ENCODE data around the gene MOSMO. TPM values are rescaled to one million over a fixed set of nuclear protein-coding genes. Genes with fewer than 3 reads are reported as not detected.

The MOSMO gene
- polyA plus RNA-seq, 1 of the 3 experiments (the other 2 are of a cell fraction), result 8.0 TPM

GRCh38 chr16:21959050-21959449 lies 48.9 kb upstream of the MOSMO start:
- CTCF ChIA-PET, result interaction anchor here (1.5 kb wide), 1 partner anchor 230 kb away, joined by 7 read pairs; no protein-coding TSS in a partner anchor
- POLR2A ChIA-PET, result no interaction called here
- Histone ChIP-seq H3K4me1 (ENCODE audit: control insufficient read depth in 1 of 2, insufficient read depth in 2 of 2, low read depth in 1 of 2, low read length in 1 of 2) (peaks cover 4 to 5% of the 10 kb centered on the region in 2 experiments; a peak in 3 of 4 replicates), H3K36me3 (replicated peaks in 1 of 2; ENCODE audit: control insufficient read depth in 1 of 2, insufficient read depth in 2 of 2, low read length in 1 of 2) (peaks cover 66 to 70% of the 10 kb centered on the region in 2 experiments), H3K27me3 (ENCODE audit: insufficient read depth) (no peaks in the 10 kb centered on the region), H3K4me3 (ENCODE audit: low read depth in 2 of 2, low read length in 1 of 2) (no peak overlapping the region), H4K20me1 (ENCODE audit: insufficient read depth) (no peaks in the 10 kb centered on the region), H3K9me2 (no peaks in the 10 kb centered on the region), H3F3A (replicated peaks; ENCODE audit: insufficient read depth) (no peaks in the 10 kb centered on the region), H3K9me3 (no peaks in the 10 kb centered on the region), H3K9ac (no peak overlapping the region), H2AFZ (ENCODE audit: low read depth) (no peak overlapping the region), H3K4me2 (no peak overlapping the region), H3K79me2 (ENCODE audit: insufficient read depth) (peaks cover 34% of the 10 kb centered on the region), H3K27ac (ENCODE audit: low read depth in 2 of 2, low read length in 1 of 2) (no peak overlapping the region)
- 83% methylated on average over 3 of the region's 3 CpGs for WGBS (ENCODE audit: low lambda C conversion rate)
- DNase-seq, result no peak
- TF ChIP-seq, protein P1, sequence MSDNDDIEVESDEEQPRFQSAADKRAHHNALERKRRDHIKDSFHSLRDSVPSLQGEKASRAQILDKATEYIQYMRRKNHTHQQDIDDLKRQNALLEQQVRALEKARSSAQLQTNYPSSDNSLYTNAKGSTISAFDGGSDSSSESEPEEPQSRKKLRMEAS (IDR thresholded peaks at IDR 0.05; ENCODE audit: low read depth), result no peak
- TF ChIP-seq TAF1 (IDR thresholded peaks at IDR 0.05; ENCODE audit: borderline replicate concordance, low read depth, low read length) (no peak), MEF2A (IDR thresholded peaks at IDR 0.05; ENCODE audit: borderline replicate concordance, low read depth) (no peak), EP300 (IDR thresholded peaks at IDR 0.05; ENCODE audit: borderline replicate concordance in 1 of 2, low read depth in 1 of 2, low read length in 1 of 2) (no peak), TCF12 (IDR thresholded peaks at IDR 0.05) (no peak), NRF1 (IDR thresholded peaks at IDR 0.05; ENCODE audit: low read depth, low read length) (no peak), POLR2AphosphoS5 (IDR thresholded peaks at IDR 0.05; ENCODE audit: low read depth, low read length) (no peak), RAD21 (IDR thresholded peaks at IDR 0.05; ENCODE audit: low read length) (no peak), JUND (IDR thresholded peaks at IDR 0.05) (no peak), RXRA (IDR thresholded peaks at IDR 0.05; ENCODE audit: borderline replicate concordance, low read depth) (no peak)
- TF ChIP-seq, protein P2, sequence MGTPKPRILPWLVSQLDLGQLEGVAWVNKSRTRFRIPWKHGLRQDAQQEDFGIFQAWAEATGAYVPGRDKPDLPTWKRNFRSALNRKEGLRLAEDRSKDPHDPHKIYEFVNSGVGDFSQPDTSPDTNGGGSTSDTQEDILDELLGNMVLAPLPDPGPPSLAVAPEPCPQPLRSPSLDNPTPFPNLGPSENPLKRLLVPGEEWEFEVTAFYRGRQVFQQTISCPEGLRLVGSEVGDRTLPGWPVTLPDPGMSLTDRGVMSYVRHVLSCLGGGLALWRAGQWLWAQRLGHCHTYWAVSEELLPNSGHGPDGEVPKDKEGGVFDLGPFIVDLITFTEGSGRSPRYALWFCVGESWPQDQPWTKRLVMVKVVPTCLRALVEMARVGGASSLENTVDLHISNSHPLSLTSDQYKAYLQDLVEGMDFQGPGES (IDR thresholded peaks at IDR 0.05; ENCODE audit: low read depth, low read length), result no peak

DNA sequence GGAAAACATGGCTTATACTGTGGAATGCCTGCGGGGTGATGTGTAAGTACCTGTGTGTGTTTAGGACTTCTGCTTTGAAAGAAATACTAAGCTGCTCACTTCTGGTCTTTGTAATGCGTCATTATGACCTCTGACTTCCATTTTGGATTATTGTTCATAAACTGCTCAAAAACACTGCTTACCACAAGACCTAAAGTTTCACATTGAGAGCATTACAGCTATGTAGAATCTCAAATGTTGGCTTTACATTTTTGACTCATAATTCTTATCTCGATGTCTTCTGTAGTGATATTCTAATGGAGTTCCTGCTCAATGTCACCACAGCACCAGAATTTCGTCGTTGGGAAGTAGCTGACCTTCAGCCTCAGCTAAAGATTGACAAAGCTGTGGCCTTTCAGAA lies 45.4 kb upstream of the MOSMO start:
- 78% methylated on average over 5 of the region's 5 CpGs for WGBS (ENCODE audit: low lambda C conversion rate)
- Histone ChIP-seq H3K9ac (no peak overlapping the region), H3K9me2 (no peaks in the 10 kb centered on the region), H3K4me1 (ENCODE audit: control insufficient read depth in 1 of 2, insufficient read depth in 2 of 2, low read depth in 1 of 2, low read length in 1 of 2) (no peaks in the 10 kb centered on the region), H2AFZ (ENCODE audit: low read depth) (no peak overlapping the region), H3K4me3 (ENCODE audit: low read depth in 2 of 2, low read length in 1 of 2) (no peak overlapping the region), H3K27ac (ENCODE audit: low read depth in 2 of 2, low read length in 1 of 2) (no peak overlapping the region), H4K20me1 (ENCODE audit: insufficient read depth) (no peaks in the 10 kb centered on the region), H3K4me2 (no peak overlapping the region), H3K27me3 (ENCODE audit: insufficient read depth) (no peaks in the 10 kb centered on the region), H3K36me3 (replicated peaks in 1 of 2; ENCODE audit: control insufficient read depth in 1 of 2, insufficient read depth in 2 of 2, low read length in 1 of 2) (peaks cover 92 to 94% of the 10 kb centered on the region in 2 experiments), H3K9me3 (no peaks in the 10 kb centered on the region), H3K79me2 (ENCODE audit: insufficient read depth) (peaks cover under 1% of the 10 kb centered on the region; the same call in 1 of the 2 replicates), H3F3A (replicated peaks; ENCODE audit: insufficient read depth) (no peaks in the 10 kb centered on the region)
- ChIA-PET CTCF (interaction anchor here (1.2 kb wide), 1 partner anchor 9 kb away, joined by 3 read pairs; the partner anchor contains the start of gene UQCRC2), POLR2A (no interaction called here)
- DNase-seq, result no peak
- TF ChIP-seq, protein P2 (IDR thresholded peaks at IDR 0.05; ENCODE audit: low read depth, low read length), result no peak
- TF ChIP-seq YY1 (IDR thresholded peaks at IDR 0.05; ENCODE audit: low read depth) (no peak), FOXM1 (IDR thresholded peaks at IDR 0.05; ENCODE audit: low read depth) (no peak), ELF1 (IDR thresholded peaks at IDR 0.05) (no peak), EP300 (IDR thresholded peaks at IDR 0.05; ENCODE audit: borderline replicate concordance in 1 of 2, low read depth in 1 of 2, low read length in 1 of 2) (no peak), JUND (IDR thresholded peaks at IDR 0.05) (no peak), CHD2 (IDR thresholded peaks at IDR 0.05; ENCODE audit: low read length, partially characterized antibody) (no peak), MXI1 (IDR thresholded peaks at IDR 0.05; ENCODE audit: low read depth, low read length) (no peak), NFIC (IDR thresholded peaks at IDR 0.05; ENCODE audit: borderline replicate concordance) (no peak), FOSL2 (IDR thresholded peaks at IDR 0.05; ENCODE audit: borderline replicate concordance, low read depth) (no peak)
- TF ChIP-seq, protein P3, sequence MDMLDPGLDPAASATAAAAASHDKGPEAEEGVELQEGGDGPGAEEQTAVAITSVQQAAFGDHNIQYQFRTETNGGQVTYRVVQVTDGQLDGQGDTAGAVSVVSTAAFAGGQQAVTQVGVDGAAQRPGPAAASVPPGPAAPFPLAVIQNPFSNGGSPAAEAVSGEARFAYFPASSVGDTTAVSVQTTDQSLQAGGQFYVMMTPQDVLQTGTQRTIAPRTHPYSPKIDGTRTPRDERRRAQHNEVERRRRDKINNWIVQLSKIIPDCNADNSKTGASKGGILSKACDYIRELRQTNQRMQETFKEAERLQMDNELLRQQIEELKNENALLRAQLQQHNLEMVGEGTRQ (IDR thresholded peaks at IDR 0.05; ENCODE audit: borderline replicate concordance, low read depth, low read length), result no peak
- TF ChIP-seq, protein P4, sequence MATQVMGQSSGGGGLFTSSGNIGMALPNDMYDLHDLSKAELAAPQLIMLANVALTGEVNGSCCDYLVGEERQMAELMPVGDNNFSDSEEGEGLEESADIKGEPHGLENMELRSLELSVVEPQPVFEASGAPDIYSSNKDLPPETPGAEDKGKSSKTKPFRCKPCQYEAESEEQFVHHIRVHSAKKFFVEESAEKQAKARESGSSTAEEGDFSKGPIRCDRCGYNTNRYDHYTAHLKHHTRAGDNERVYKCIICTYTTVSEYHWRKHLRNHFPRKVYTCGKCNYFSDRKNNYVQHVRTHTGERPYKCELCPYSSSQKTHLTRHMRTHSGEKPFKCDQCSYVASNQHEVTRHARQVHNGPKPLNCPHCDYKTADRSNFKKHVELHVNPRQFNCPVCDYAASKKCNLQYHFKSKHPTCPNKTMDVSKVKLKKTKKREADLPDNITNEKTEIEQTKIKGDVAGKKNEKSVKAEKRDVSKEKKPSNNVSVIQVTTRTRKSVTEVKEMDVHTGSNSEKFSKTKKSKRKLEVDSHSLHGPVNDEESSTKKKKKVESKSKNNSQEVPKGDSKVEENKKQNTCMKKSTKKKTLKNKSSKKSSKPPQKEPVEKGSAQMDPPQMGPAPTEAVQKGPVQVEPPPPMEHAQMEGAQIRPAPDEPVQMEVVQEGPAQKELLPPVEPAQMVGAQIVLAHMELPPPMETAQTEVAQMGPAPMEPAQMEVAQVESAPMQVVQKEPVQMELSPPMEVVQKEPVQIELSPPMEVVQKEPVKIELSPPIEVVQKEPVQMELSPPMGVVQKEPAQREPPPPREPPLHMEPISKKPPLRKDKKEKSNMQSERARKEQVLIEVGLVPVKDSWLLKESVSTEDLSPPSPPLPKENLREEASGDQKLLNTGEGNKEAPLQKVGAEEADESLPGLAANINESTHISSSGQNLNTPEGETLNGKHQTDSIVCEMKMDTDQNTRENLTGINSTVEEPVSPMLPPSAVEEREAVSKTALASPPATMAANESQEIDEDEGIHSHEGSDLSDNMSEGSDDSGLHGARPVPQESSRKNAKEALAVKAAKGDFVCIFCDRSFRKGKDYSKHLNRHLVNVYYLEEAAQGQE (IDR thresholded peaks at IDR 0.05; ENCODE audit: low read depth, low read length), result no peak
